Measurements from ENCODE around the gene ROS1. TPM values are rescaled to one million over a fixed set of nuclear protein-coding genes. Genes with fewer than 3 reads are reported as not detected.
A peak's percentile ranks its signal among the peaks of the same experiment; 100 is the strongest.

ROS1 gene
- total RNA-seq, 1 donor from 2014 or later, result not detected

DNA sequence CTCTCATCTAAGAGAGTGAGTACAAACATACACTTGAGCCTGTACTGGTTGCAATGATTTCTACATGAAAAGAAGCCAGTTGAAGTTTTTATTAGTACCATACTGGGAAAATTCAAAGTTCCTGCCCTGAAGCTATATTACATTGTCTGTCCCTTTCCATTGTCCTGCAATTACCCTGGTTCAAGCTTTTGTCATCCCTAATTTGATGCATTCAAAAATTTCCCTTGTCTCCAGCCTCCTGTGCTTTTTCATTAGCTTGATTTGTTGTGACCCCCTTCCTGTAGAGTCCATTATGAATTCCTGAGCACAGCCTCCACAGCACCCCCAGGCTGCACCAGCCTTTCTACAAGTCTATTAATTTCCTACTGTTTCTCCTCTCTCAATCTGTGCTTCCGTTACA is 114.0 kb downstream of the ROS1 start:
- Histone ChIP-seq H3K27ac (peak overlapping the region; percentile 18), H3K4me3 (no peak overlapping the region), H3K9me3 (ENCODE audit: low read depth) (no peaks in the 10 kb centered on the region), H3F3A (ENCODE audit: low read depth) (peaks cover 27% of the 10 kb centered on the region), H3K4me2 (no peak overlapping the region), H4K20me1 (ENCODE audit: low read depth) (no peaks in the 10 kb centered on the region), H3K79me2 (ENCODE audit: low read depth) (no peaks in the 10 kb centered on the region), H3K9ac (no peak overlapping the region), H2AFZ (replicated peaks) (no peak overlapping the region), H3K4me1 (peaks cover 38% of the 10 kb centered on the region), H3K36me3 (no peaks in the 10 kb centered on the region), H3K27me3 (no peaks in the 10 kb centered on the region)
- Mint-ChIP-seq H3K27me3 (ENCODE audit: insufficient read depth, low read depth) (no peaks in the 10 kb centered on the region), H3K36me3 (no peaks in the 10 kb centered on the region), H3K27ac (no peak overlapping the region), H3K9me3 (no peaks in the 10 kb centered on the region), H3K4me3 (no peak overlapping the region), H3K4me1 (peaks cover 11% of the 10 kb centered on the region)
- no peak for DNase-seq (ENCODE audit: low spot score)
- TF ChIP-seq EZH2 (IDR thresholded peaks at IDR 0.05) (no peak), EZH2phosphoT487 (IDR thresholded peaks at IDR 0.05) (no peak)
- TF ChIP-seq, protein P1, sequence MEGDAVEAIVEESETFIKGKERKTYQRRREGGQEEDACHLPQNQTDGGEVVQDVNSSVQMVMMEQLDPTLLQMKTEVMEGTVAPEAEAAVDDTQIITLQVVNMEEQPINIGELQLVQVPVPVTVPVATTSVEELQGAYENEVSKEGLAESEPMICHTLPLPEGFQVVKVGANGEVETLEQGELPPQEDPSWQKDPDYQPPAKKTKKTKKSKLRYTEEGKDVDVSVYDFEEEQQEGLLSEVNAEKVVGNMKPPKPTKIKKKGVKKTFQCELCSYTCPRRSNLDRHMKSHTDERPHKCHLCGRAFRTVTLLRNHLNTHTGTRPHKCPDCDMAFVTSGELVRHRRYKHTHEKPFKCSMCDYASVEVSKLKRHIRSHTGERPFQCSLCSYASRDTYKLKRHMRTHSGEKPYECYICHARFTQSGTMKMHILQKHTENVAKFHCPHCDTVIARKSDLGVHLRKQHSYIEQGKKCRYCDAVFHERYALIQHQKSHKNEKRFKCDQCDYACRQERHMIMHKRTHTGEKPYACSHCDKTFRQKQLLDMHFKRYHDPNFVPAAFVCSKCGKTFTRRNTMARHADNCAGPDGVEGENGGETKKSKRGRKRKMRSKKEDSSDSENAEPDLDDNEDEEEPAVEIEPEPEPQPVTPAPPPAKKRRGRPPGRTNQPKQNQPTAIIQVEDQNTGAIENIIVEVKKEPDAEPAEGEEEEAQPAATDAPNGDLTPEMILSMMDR (IDR thresholded peaks at IDR 0.05), result no peak

DNA sequence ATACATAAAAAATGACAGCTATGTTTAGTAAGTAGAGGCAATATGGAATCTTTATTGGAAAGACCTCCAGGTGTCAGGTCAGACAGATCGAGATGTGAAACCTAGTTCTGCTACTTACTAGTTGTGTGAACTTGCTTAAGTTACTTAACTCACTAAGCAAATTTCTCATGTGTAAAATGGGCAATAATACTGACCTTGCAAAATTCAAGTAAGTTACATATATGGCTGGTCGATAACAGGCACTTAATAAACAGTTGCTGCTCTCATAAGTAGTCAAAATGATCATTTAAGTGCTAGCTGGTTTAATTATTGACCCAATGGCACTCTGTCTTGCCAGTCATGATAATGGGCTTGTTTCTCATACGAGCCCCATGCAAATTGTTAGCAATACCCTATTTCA is 114.4 kb downstream of the ROS1 start:
- Mint-ChIP-seq H3K36me3 (no peaks in the 10 kb centered on the region), H3K4me1 (peaks cover 11% of the 10 kb centered on the region), H3K9me3 (no peaks in the 10 kb centered on the region), H3K27me3 (ENCODE audit: insufficient read depth, low read depth) (no peaks in the 10 kb centered on the region), H3K4me3 (no peak overlapping the region), H3K27ac (no peak overlapping the region)
- Histone ChIP-seq H4K20me1 (ENCODE audit: low read depth) (no peaks in the 10 kb centered on the region), H3K4me3 (no peak overlapping the region), H3F3A (ENCODE audit: low read depth) (peaks cover 27% of the 10 kb centered on the region), H3K4me1 (peaks cover 38% of the 10 kb centered on the region), H3K36me3 (no peaks in the 10 kb centered on the region), H3K9me3 (ENCODE audit: low read depth) (no peaks in the 10 kb centered on the region), H3K79me2 (ENCODE audit: low read depth) (no peaks in the 10 kb centered on the region), H2AFZ (replicated peaks) (no peak overlapping the region), H3K4me2 (no peak overlapping the region), H3K27me3 (no peaks in the 10 kb centered on the region), H3K27ac (peak overlapping the region; percentile 18), H3K9ac (no peak overlapping the region)
- TF ChIP-seq EZH2phosphoT487 (IDR thresholded peaks at IDR 0.05) (no peak), EZH2 (IDR thresholded peaks at IDR 0.05) (no peak)
- TF ChIP-seq, protein P1 (IDR thresholded peaks at IDR 0.05), result no peak
- DNase-seq (ENCODE audit: low spot score), result no peak

DNA sequence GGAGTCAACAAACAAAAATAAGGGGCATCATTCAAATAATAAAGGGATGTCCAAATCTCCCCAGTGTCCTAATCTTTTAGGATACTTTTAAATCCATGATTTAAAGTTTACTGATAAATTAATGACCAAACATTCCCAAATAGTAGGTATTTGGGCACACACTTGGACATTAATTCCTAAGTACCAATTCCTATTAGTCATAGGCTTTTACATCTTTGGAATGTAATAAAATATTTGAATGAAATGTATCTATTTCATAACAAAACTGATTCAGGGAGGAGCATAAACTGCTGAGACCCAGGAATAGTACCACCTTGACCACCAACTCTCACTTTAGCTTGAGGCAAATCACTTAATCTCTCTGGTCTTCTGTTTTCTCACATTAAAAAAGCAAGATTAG is 116.1 kb downstream of the ROS1 start:
- no peaks in the 10 kb centered on the region for H3K36me3 ChIP-seq
- H3K27me3 ChIP-seq, result no peaks in the 10 kb centered on the region
- H3K27me3 Mint-ChIP-seq (ENCODE audit: insufficient read depth, low read depth), result no peaks in the 10 kb centered on the region
- no peak overlapping the region for H3K27ac ChIP-seq
- no peak overlapping the region for H2AFZ ChIP-seq (replicated peaks)
- H3K4me1 ChIP-seq, result peaks cover 26% of the 10 kb centered on the region
- H3K4me1 Mint-ChIP-seq, result peaks cover 11% of the 10 kb centered on the region
- no peak overlapping the region for H3K4me2 ChIP-seq
- TF ChIP-seq EZH2 (IDR thresholded peaks at IDR 0.05), result no peak
- TF ChIP-seq EZH2phosphoT487 (IDR thresholded peaks at IDR 0.05), result no peak
- TF ChIP-seq, protein P1 (IDR thresholded peaks at IDR 0.05), result no peak
- H3K9me3 Mint-ChIP-seq, result no peaks in the 10 kb centered on the region
- H3K4me3 ChIP-seq, result no peak overlapping the region
- H3K9me3 ChIP-seq (ENCODE audit: low read depth), result no peaks in the 10 kb centered on the region
- no peak overlapping the region for H3K9ac ChIP-seq
- peaks cover 24% of the 10 kb centered on the region for H3F3A ChIP-seq (ENCODE audit: low read depth)
- no peaks in the 10 kb centered on the region for H3K79me2 ChIP-seq (ENCODE audit: low read depth)
- no peak overlapping the region for H3K4me3 Mint-ChIP-seq
- no peaks in the 10 kb centered on the region for H4K20me1 ChIP-seq (ENCODE audit: low read depth)
- H3K27ac Mint-ChIP-seq, result no peak overlapping the region
- no peaks in the 10 kb centered on the region for H3K36me3 Mint-ChIP-seq
- no peak for DNase-seq (ENCODE audit: low spot score)

Data from neural progenitor cell (in vitro differentiated cells).